UCSD-AML1 (cell line): Measurements from ENCODE around the gene CRHBP.

ENCODE experiments used
- DNase-seq: peaks from one replicate; lab custom pipeline; 2025; ENCODE audit not compliant: unreplicated experiment; lab: John Stamatoyannopoulos, UW

Gene CRHBP

GRCh38 chr5:77012601-77013000, 59.8 kb downstream of the CRHBP start:
- no peak for DNase-seq

GRCh38 chr5:77015938-77016569, 63.2 kb downstream of the CRHBP start:
- no peak for DNase-seq

- DNase-seq: no peak
Measured at GRCh38 chr5:77016962-77017361, 64.1 kb downstream of the CRHBP start.

- DNase-seq: no peak
Measured at GRCh38 chr5:77017668-77018067, 64.8 kb downstream of the CRHBP start.
